GM12892 (cell line): ENCODE data around the gene HLA-G.

ENCODE experiments used
- POLR2A ChIP-seq: IDR thresholded peaks from 2 replicates; pipeline ENCODE4 v1.6.1; 2011; ENCODE audit warnings: low read depth, low read length, control low read depth
- POLR2AphosphoS5 ChIP-seq: IDR thresholded peaks from 2 replicates; pipeline ENCODE4 v1.6.1; 2011; ENCODE audit warnings: low read depth, low read length, control low read depth
- TAF1 ChIP-seq: IDR thresholded peaks from 2 replicates; pipeline ENCODE4 v1.6.1; 2011; ENCODE audit warnings: low read depth, mild to moderate bottlenecking, control low read depth, low read length, borderline replicate concordance

GRCh38 chr6:29853245-29853644 lies 25.6 kb downstream of the HLA-G start:
- TF ChIP-seq POLR2A (no peak), POLR2AphosphoS5 (no peak), TAF1 (no peak)
